ENCODE data around the gene RHD. TPM values are rescaled to one million over a fixed set of nuclear protein-coding genes. Genes with fewer than 3 reads are reported as not detected.
"Not testable (repeated sequence)": the region's sequence is repeated elsewhere in the genome, so short reads cannot be mapped to it uniquely, and the experiment has no call there.

Gene RHD
- total RNA-seq, 3 donors from 2014 or later (not counting 1 experiment from before 2014, with no cell fraction given): 0.21 TPM; not detected in 2

- intact Hi-C loops (cut with micrococcal nuclease): no loop called here
- no peak for ATAC-seq
- Histone ChIP-seq H3K4me3 (ENCODE audit: low read length) (no peak overlapping the region), H3K27ac (ENCODE audit: low read length) (no peak overlapping the region), H3K36me3 (ENCODE audit: control insufficient read depth, insufficient read depth, low read length) (peaks cover 54% of the 10 kb centered on the region), H3K27me3 (ENCODE audit: control insufficient read depth, insufficient read depth, low read length) (no peaks in the 10 kb centered on the region), H3K9me3 (ENCODE audit: control insufficient read depth, insufficient read depth, low read length) (no peaks in the 10 kb centered on the region), H3K4me1 (ENCODE audit: control insufficient read depth, insufficient read depth, low read length) (no peaks in the 10 kb centered on the region)
- H3K36me3 Mint-ChIP-seq: no peaks in the 10 kb centered on the region
- H3K4me3 Mint-ChIP-seq: no peak overlapping the region
- DNase-seq: no peak
- TF ChIP-seq CTCF (IDR thresholded peaks at IDR 0.05): no peak
- no peaks in the 10 kb centered on the region for H3K9me3 Mint-ChIP-seq
- peaks cover 11 to 17% of the 10 kb centered on the region in 2 donors for H3K4me1 Mint-ChIP-seq
- 95% methylated on average over 4 of the region's 7 CpGs for WGBS (ENCODE audit: insufficient coverage)
- H3K27ac Mint-ChIP-seq: peak overlapping the region in 1 of 2 donors; percentile 53
- H3K27me3 Mint-ChIP-seq (ENCODE audit: low read depth in 2 of 2): no peaks in the 10 kb centered on the region
These were observed 88.6 kb downstream of the RHD start for GRCh38 chr1:25360596-25361581.

- H3K4me1 ChIP-seq (ENCODE audit: control insufficient read depth, insufficient read depth, low read length): no peaks in the 10 kb centered on the region
- no peaks in the 10 kb centered on the region for H3K9me3 Mint-ChIP-seq
- no peak overlapping the region for H3K4me3 Mint-ChIP-seq
- H3K36me3 ChIP-seq (ENCODE audit: control insufficient read depth, insufficient read depth, low read length): peaks cover 44% of the 10 kb centered on the region
- 90% methylated on average over 2 of the region's 2 CpGs for WGBS (ENCODE audit: insufficient coverage)
- peak overlapping the region; percentile 24 to 53 for H3K27ac Mint-ChIP-seq
- H3K4me1 Mint-ChIP-seq: peaks cover 5 to 11% of the 10 kb centered on the region in 2 donors
- no peaks in the 10 kb centered on the region for H3K27me3 Mint-ChIP-seq (ENCODE audit: low read depth in 2 of 2)
- ATAC-seq (no peak), DNase-seq (no peak)
- H3K4me3 ChIP-seq (ENCODE audit: low read length): no peak overlapping the region
- no peaks in the 10 kb centered on the region for H3K27me3 ChIP-seq (ENCODE audit: control insufficient read depth, insufficient read depth, low read length)
- H3K36me3 Mint-ChIP-seq: no peaks in the 10 kb centered on the region
- TF ChIP-seq CTCF (IDR thresholded peaks at IDR 0.05): no peak
- H3K27ac ChIP-seq (ENCODE audit: low read length): peak overlapping the region; percentile 14
- intact Hi-C loops (cut with micrococcal nuclease): no loop called here
- H3K9me3 ChIP-seq (ENCODE audit: control insufficient read depth, insufficient read depth, low read length): no peaks in the 10 kb centered on the region
These were observed 89.6 kb downstream of the RHD start for GRCh38 chr1:25361901-25362300.

GRCh38 chr1:25362634-25363559, 90.6 kb downstream of the RHD start:
- H3K4me3 Mint-ChIP-seq; H3K9me3 ChIP-seq (ENCODE audit: control insufficient read depth, insufficient read depth, low read length); H3K27me3 ChIP-seq (ENCODE audit: control insufficient read depth, insufficient read depth, low read length); DNase-seq; H3K9me3 Mint-ChIP-seq; H3K4me3 ChIP-seq (ENCODE audit: low read length); H3K4me1 ChIP-seq (ENCODE audit: control insufficient read depth, insufficient read depth, low read length); H3K27me3 Mint-ChIP-seq (ENCODE audit: low read depth in 2 of 2); H3K27ac Mint-ChIP-seq; H3K36me3 Mint-ChIP-seq; H3K27ac ChIP-seq (ENCODE audit: low read length); intact Hi-C loops (cut with micrococcal nuclease): not testable (repeated sequence)
- H3K36me3 ChIP-seq (ENCODE audit: control insufficient read depth, insufficient read depth, low read length): peaks cover 38% of the 10 kb centered on the region
- WGBS (ENCODE audit: insufficient coverage): no CpG with 5 or more reads among the region's 17 CpGs
- ATAC-seq: peak; percentile 85 to 93 (median 89)
- peaks cover 5 to 11% of the 10 kb centered on the region in 2 donors for H3K4me1 Mint-ChIP-seq

GRCh38 chr1:25369241-25369640, 96.9 kb downstream of the RHD start:
- Histone ChIP-seq H3K9me3 (ENCODE audit: control insufficient read depth, insufficient read depth, low read length) (no peaks in the 10 kb centered on the region), H3K27me3 (ENCODE audit: control insufficient read depth, insufficient read depth, low read length) (no peaks in the 10 kb centered on the region), H3K4me1 (ENCODE audit: control insufficient read depth, insufficient read depth, low read length) (no peaks in the 10 kb centered on the region), H3K27ac (ENCODE audit: low read length) (no peak overlapping the region), H3K36me3 (ENCODE audit: control insufficient read depth, insufficient read depth, low read length) (no peaks in the 10 kb centered on the region), H3K4me3 (ENCODE audit: low read length) (no peak overlapping the region)
- Mint-ChIP-seq H3K36me3 (no peaks in the 10 kb centered on the region), H3K9me3 (no peaks in the 10 kb centered on the region), H3K27ac (no peak overlapping the region), H3K27me3 (ENCODE audit: low read depth in 2 of 2) (no peaks in the 10 kb centered on the region), H3K4me3 (no peak overlapping the region), H3K4me1 (no peaks in the 10 kb centered on the region)
- WGBS (ENCODE audit: insufficient coverage): 86% methylated on average over 3 of the region's 4 CpGs
- ATAC-seq: no peak
- no peak for TF ChIP-seq CTCF (IDR thresholded peaks at IDR 0.05)
- intact Hi-C loops (cut with micrococcal nuclease): no loop called here
- no peak for DNase-seq

GRCh38 chr1:25369691-25370271, 97.5 kb downstream of the RHD start:
- H3K27me3 Mint-ChIP-seq (ENCODE audit: low read depth in 2 of 2); H3K36me3 Mint-ChIP-seq; H3K4me1 Mint-ChIP-seq; intact Hi-C loops (cut with micrococcal nuclease); ATAC-seq; H3K4me3 ChIP-seq (ENCODE audit: low read length); H3K4me3 Mint-ChIP-seq; DNase-seq; H3K36me3 ChIP-seq (ENCODE audit: control insufficient read depth, insufficient read depth, low read length); H3K27me3 ChIP-seq (ENCODE audit: control insufficient read depth, insufficient read depth, low read length); H3K27ac ChIP-seq (ENCODE audit: low read length); H3K9me3 ChIP-seq (ENCODE audit: control insufficient read depth, insufficient read depth, low read length); H3K4me1 ChIP-seq (ENCODE audit: control insufficient read depth, insufficient read depth, low read length); H3K9me3 Mint-ChIP-seq; H3K27ac Mint-ChIP-seq: not testable (repeated sequence)
- 79% methylated on average over 10 of the region's 12 CpGs for WGBS (ENCODE audit: insufficient coverage)
